HG03045 (cell line): ENCODE results near the gene PPP1R3E.
A peak's percentile ranks its signal among the peaks of the same experiment; 100 is the strongest.

Source experiments
- ATAC-seq: cut with Tn5 transposase; IDR thresholded peaks from one replicate; pipeline ENCODE4 v1.9.1; 2021; ENCODE audit warnings: mild to moderate bottlenecking, moderate library complexity; ENCODE audit not compliant: unreplicated experiment

PPP1R3E gene

GRCh38 chr14:23322568-23323517, 20.2 kb upstream of the PPP1R3E start:
- ATAC-seq = no peak

DNA sequence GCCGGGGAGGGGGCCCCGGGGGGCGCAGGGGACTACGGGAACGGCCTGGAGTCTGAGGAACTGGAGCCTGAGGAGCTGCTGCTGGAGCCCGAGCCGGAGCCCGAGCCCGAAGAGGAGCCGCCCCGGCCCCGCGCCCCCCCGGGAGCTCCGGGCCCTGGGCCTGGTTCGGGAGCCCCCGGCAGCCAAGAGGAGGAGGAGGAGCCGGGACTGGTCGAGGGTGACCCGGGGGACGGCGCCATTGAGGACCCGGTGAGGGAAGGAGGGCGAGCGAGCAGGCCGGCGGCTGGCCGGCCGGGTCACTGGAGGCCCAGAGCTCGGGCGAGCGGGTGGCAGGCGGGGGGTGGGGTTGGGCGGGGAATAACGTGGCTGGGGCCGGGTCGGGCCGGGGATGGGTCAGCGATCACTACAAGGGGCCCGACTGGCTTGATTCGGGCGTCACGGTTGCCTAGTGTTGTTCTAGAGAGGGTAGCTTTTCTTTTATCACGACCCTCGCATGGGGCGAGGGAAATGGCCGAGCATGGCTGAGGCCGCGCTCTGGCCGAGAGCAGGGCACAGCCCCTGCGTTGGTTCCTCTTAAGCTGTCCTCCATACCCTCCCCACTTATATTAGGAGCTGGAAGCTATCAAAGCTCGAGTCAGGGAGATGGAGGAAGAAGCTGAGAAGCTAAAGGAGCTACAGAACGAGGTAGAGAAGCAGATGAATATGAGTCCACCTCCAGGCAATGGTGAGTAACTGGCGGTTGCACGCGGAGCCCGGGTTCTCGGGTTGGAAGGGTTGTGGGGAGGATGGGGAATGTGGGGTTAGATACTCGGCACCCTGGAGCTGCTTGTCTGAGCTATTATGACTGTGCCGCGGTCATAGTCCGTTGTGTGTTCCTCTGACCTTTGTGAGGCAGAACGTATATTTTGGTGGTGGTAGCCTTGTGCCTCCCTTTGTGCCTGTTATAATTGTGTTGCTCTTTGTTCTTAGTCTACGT, 19.2 kb upstream of the PPP1R3E start:
- peak; percentile 15 for ATAC-seq

- peak; percentile 92 for ATAC-seq
Observed at GRCh38 chr14:23320584-23321571, 18.2 kb upstream of the PPP1R3E start, which contains the start of gene PABPN1. Gene PABPN1, plus strand, starts transcription at chr14:23321457. Its CDS starts 13 bp downstream, at chr14:23321470.

GRCh38 chr14:23319746-23320583, 17.3 kb upstream of the PPP1R3E start:
- ATAC-seq = no peak

GRCh38 chr14:23316300-23316699, 13.6 kb upstream of the PPP1R3E start:
- ATAC-seq = no peak

- no peak for ATAC-seq
Observed at GRCh38 chr14:23310546-23310945, 7.9 kb upstream of the PPP1R3E start.

GRCh38 chr14:23308721-23309445, 6.2 kb upstream of the PPP1R3E start:
- ATAC-seq = no peak

DNA sequence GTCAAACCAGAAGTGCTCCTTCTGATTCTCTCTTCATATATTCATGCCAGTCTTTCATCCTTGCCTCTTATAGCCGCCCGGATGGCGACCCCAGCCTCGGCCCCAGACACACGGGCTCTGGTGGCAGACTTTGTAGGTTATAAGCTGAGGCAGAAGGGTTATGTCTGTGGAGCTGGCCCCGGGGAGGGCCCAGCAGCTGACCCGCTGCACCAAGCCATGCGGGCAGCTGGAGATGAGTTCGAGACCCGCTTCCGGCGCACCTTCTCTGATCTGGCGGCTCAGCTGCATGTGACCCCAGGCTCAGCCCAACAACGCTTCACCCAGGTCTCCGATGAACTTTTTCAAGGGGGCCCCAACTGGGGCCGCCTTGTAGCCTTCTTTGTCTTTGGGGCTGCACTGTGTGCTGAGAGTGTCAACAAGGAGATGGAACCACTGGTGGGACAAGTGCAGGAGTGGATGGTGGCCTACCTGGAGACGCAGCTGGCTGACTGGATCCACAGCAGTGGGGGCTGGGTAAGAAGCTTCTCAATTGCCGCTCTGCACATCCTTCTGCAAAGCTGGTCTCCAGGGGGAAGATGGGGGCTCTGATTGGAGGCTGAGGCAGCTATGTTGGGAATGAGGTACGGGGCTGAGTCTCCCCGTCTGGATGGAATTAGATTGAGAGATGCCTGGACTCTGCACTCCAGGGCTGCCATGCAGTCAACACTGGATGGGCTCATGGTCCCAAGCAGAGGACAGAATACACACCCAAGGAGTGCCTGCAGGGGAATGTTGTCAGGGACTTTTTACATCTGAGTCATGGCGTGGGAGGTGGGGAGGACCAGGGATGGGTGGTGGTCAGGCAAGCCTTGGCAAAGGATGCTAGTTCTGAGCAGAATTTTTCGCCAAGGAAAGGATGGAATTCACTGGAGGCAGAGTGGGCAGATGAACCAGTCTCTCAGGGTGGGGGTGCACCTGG, 5.3 kb upstream of the PPP1R3E start:
- no peak for ATAC-seq

- no peak for ATAC-seq
Observed at GRCh38 chr14:23307146-23307530, 4.5 kb upstream of the PPP1R3E start.

GRCh38 chr14:23306412-23307145, 3.9 kb upstream of the PPP1R3E start, which contains the start of gene BCL2L2:
Gene BCL2L2, plus strand, starts transcription at chr14:23306833. Its CDS starts 935 bp downstream, at chr14:23307768.
- no peak for ATAC-seq

DNA sequence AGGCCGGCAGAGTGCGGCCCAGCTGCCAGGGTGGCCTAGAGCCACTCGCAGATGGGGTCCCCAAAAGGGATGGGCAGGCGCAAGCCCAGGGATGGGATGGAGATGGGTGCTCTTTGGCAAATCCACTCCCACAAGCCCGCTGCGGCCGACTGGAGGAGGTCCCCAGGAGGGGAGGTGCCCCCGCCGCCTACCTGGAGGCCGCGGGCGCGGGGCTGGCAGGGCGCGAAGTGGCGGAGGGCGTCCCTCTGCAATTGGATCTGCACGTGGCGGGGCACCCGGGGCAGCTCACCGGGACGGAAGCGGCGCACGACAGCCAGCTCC, 730 bp downstream of the PPP1R3E start:
- peak; percentile 20 for ATAC-seq

DNA sequence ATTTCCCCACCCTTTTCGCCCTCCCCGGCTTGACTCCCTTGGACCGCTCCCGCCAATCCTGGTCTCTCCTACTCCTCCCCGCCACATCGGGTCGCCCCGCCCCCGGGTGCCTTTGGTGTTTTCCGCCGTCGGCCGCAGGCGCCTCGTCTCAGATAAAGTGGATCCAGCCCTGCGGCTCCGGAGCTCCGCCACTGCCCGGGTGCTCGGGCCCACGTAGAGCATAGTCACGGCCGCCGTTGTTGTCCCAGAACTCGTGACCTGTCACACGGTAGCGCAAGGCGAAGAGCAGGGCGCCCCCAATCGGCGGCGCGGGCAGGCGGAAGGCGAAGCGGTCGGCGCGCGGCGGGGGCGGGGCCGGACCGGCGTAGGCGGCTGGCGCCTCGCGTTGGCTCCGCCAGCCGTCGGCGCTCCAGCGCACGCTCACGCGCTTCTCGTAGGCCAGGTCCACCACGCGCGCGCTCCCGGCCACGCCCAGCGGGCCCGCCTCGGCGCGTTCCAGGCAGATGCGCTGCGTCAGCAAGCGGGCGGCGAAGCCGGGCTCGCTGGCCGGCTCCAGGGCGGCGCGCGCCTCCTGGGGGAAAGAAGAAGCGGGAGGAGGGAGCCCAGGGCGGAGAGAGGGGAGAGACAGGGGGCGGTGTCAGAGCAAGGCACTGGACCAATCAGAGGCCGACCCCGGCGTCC, 1.2 kb downstream of the PPP1R3E start:
- peak; percentile 75 for ATAC-seq

GRCh38 chr14:23300687-23301223, 1.9 kb downstream of the PPP1R3E start:
- no peak for ATAC-seq

DNA sequence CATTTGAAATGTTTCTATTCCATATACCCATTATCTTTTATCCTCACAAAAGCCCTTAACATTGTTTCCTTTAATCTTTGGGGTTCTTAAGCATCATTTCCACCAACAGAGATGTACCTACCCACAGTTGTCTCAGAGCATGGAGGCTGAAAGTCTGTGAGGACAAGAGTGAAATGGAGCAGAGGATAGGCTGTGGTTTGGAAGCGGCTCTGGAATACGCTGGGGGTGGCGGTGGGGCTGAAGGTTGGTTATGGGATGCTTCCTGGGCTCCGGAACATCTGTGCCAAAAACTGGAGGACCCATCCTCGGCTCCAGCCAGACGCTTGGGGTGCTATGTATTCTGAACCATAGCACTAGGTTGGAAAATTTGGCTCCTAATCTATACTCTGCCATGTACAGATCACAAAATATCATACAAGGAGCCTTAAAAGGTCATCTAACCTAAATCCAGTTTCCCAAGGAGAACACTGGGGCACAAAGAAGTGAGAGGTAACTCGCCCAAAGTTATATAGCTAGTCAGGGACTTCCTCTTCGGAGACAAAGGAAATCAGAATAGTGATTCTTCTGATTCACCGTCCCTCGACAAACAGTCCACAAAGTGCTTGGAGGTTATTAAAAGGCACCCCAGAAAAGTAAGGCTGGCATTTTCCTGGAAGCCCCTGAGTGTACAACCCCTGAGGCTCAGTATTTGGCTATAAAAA, 2.5 kb downstream of the PPP1R3E start:
- no peak for ATAC-seq

DNA sequence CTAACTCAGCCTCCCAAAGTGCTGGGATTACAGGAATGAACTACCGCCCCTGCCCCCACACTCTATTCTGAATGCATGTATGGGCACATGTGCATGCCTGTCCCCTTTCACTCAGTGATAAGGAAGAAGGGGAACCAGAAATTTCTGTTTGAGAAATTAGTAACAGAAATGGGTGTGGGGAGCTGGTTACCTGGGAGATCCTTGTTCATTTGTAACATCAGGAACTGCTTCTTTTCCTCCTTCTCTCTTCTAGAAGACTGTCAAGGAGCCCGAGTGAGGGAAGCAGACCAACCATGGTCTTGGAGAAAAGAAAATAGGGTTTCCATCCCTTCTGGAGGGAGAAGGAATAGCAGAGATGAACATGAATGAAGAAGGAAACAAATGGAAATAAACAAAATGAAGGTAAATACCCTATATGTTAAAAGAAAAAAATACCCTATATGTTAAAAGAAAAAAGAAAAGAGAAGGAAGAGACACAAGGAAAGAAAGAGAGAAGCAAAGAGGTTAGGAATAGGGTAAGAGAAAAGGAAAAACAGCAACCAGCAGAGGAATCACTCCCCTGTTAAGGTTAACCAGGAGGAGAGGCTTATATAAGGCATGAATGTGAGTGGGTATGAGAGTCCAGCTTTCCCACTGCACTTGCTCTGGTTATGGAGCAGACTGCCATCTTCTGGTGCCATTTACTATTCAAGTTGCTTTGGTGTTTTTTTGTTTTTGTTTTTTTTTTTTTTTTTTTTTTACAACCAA, 3.3 kb downstream of the PPP1R3E start:
- no peak for ATAC-seq
